ENCODE results near the gene LHFPL2. TPM values are rescaled to one million over a fixed set of nuclear protein-coding genes. Genes with fewer than 3 reads are reported as not detected.

LHFPL2 gene
- polyA plus RNA-seq, 1 of the 3 experiments (the other 2 are of a cell fraction) = 10.4 TPM

- H3K4me1 ChIP-seq (ENCODE audit: control insufficient read depth in 1 of 2, insufficient read depth in 2 of 2, low read depth in 1 of 2, low read length in 1 of 2) = peaks cover 23 to 29% of the 10 kb centered on the region in 2 experiments; a peak in 3 of 4 replicates
- CTCF ChIA-PET = interaction anchor here (0.6 to 2.1 kb wide), 6 partner anchors 9 to 477 kb away, joined by 3 to 6 read pairs (median 3); no protein-coding TSS in a partner anchor
- peaks cover 6 to 11% of the 10 kb centered on the region in 2 experiments for H3K36me3 ChIP-seq (replicated peaks in 1 of 2; ENCODE audit: control insufficient read depth in 1 of 2, insufficient read depth in 2 of 2, low read length in 1 of 2)
- no peaks in the 10 kb centered on the region for H4K20me1 ChIP-seq (ENCODE audit: insufficient read depth)
- H3K27me3 ChIP-seq (ENCODE audit: insufficient read depth) = no peaks in the 10 kb centered on the region
- DNase-seq = no peak
- no peaks in the 10 kb centered on the region for H3K9me2 ChIP-seq
- POLR2A ChIA-PET = no interaction called here
- H3K79me2 ChIP-seq (ENCODE audit: insufficient read depth) = peaks cover 100% of the 10 kb centered on the region
- H2AFZ ChIP-seq (ENCODE audit: low read depth) = no peak overlapping the region
- H3K9ac ChIP-seq = no peak overlapping the region
- H3K4me2 ChIP-seq = no peak overlapping the region
- TF ChIP-seq FOSL2 (IDR thresholded peaks at IDR 0.05; ENCODE audit: borderline replicate concordance, low read depth) = no peak
- no peak for TF ChIP-seq EZH2phosphoT487 (IDR thresholded peaks at IDR 0.05; ENCODE audit: borderline replicate concordance, low read depth)
- TF ChIP-seq MEF2A (IDR thresholded peaks at IDR 0.05; ENCODE audit: borderline replicate concordance, low read depth) = no peak
- no peak for TF ChIP-seq TCF12 (IDR thresholded peaks at IDR 0.05)
- no peak for TF ChIP-seq YY1 (IDR thresholded peaks at IDR 0.05; ENCODE audit: low read depth)
- TF ChIP-seq RCOR1 (IDR thresholded peaks at IDR 0.05; ENCODE audit: low read length) = no peak
- no peak for TF ChIP-seq MXI1 (IDR thresholded peaks at IDR 0.05; ENCODE audit: low read depth, low read length)
- TF ChIP-seq FOXM1 (IDR thresholded peaks at IDR 0.05; ENCODE audit: low read depth) = no peak
- no peak for TF ChIP-seq SIN3A (IDR thresholded peaks at IDR 0.05; ENCODE audit: borderline replicate concordance, low read depth, low read length)
- no peak for TF ChIP-seq GABPA (IDR thresholded peaks at IDR 0.05; ENCODE audit: low read depth)
- no peak for TF ChIP-seq GATA2 (CRISPR knock-in tag; IDR thresholded peaks at IDR 0.05)
- TF ChIP-seq ELF1 (IDR thresholded peaks at IDR 0.05) = no peak
- no peak for TF ChIP-seq ZBTB33 (IDR thresholded peaks at IDR 0.05; ENCODE audit: borderline replicate concordance, low read depth)
- TF ChIP-seq REST (IDR thresholded peaks at IDR 0.05; ENCODE audit: low read depth, low read length) = no peak
- no peak for TF ChIP-seq CHD2 (IDR thresholded peaks at IDR 0.05; ENCODE audit: low read length, partially characterized antibody)
- TF ChIP-seq IRF3 (IDR thresholded peaks at IDR 0.05; ENCODE audit: low read depth, low read length) = no peak
- TF ChIP-seq NRF1 (IDR thresholded peaks at IDR 0.05; ENCODE audit: low read depth, low read length) = no peak
- no peak for TF ChIP-seq RAD21 (IDR thresholded peaks at IDR 0.05; ENCODE audit: low read length)
- H3K27ac ChIP-seq (ENCODE audit: low read depth in 2 of 2, low read length in 1 of 2) = no peak overlapping the region
- 80% methylated on average over 1 of the region's 1 CpG for WGBS (ENCODE audit: low lambda C conversion rate)
- H3F3A ChIP-seq (replicated peaks; ENCODE audit: insufficient read depth) = peaks cover 3% of the 10 kb centered on the region
- H3K9me3 ChIP-seq = no peaks in the 10 kb centered on the region
- no peak overlapping the region for H3K4me3 ChIP-seq (ENCODE audit: low read depth in 2 of 2, low read length in 1 of 2)
Measured at GRCh38 chr5:78543916-78544315, 104.7 kb downstream of the LHFPL2 start.
